Stimulated activated CD4-positive, alpha-beta T cell treated with anti-CD3 and anti-CD28 coated beads, Interleukin-15, amount 100 ng/mL, for 1 hour (primary cell): ENCODE measurements around the gene PAK6.

Source experiments
- DNase-seq, 2 donors: peaks; one replicate each; pipeline ENCODE4 v3.0.0-alpha.2; 2020; ENCODE audit warnings: low read depth in 1 of 2, low spot score in 1 of 2

The PAK6 gene

DNA sequence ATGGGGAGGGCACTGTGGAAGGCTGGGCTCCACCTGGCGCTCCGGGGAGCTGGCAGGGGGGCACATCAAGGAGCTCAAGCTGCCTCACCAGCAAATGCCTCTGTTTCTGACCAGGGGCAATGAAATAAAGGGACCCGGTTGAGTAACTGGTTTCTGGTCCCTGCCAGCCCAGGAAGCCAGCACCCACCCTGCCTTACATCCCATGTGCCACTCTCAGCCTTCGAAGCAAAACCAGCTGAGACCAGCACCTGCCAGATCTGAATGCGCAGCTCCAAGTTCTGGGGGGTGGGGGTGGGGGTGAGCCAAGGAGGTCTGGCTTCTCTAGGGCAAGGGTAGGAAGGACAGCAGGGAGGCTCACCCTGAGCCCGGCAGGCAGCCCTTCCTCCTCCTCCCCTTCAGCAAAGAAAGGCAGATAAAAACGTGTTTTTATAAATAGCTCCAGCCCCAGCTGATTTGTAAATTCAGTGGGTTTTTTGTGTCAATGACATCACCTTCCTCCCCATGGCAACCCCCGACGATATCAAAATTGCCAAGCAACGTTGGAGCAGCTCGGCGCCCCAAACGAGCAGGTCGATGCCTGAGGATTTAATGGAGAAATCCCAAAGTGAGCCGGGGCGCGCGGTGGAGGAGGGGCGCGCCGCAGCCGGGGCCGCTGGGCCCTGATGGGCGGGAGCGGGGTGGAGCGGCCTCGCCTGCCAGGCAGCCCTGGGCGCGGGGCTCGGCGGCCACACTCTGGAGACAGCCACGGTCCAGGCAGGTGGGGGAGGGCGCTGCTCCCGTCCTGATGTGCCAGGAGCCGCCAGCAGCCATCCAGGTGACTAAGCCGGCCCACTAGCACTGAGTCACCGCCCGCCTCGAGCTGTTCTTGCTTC lies at the start of gene PAK6:
Gene PAK6 (plus strand): TSS at position 532 of the 872 bp plus-strand sequence. CDS start 25,723 bp downstream, outside the sequence.
- peak in 1 of 2 donors; percentile 20 for DNase-seq

GRCh38 chr15:40190591-40190990 lies 48.3 kb upstream of the PAK6 start:
- no peak for DNase-seq

- no peak for DNase-seq
Observed at GRCh38 chr15:40192942-40193341, 45.9 kb upstream of the PAK6 start.

DNA sequence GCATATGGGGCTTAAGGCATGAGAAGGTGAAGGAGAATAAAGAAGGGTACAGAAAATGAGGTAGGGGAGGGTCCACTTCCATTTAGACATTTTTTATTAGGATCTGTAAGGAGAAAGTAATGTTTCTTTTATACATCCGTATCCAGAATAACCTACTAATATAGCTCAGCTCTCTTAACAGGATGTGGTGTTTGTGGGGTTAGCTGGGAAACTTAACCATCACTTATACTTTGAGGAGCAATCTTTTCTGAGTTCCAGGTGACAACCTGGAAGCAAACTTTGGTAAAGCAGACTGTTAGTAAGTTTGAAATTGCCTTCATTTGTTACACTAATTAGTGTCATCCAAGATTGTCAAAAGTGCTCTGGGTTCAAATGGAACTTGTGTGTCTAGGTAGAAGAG lies 41.4 kb upstream of the PAK6 start:
- no peak for DNase-seq

DNA sequence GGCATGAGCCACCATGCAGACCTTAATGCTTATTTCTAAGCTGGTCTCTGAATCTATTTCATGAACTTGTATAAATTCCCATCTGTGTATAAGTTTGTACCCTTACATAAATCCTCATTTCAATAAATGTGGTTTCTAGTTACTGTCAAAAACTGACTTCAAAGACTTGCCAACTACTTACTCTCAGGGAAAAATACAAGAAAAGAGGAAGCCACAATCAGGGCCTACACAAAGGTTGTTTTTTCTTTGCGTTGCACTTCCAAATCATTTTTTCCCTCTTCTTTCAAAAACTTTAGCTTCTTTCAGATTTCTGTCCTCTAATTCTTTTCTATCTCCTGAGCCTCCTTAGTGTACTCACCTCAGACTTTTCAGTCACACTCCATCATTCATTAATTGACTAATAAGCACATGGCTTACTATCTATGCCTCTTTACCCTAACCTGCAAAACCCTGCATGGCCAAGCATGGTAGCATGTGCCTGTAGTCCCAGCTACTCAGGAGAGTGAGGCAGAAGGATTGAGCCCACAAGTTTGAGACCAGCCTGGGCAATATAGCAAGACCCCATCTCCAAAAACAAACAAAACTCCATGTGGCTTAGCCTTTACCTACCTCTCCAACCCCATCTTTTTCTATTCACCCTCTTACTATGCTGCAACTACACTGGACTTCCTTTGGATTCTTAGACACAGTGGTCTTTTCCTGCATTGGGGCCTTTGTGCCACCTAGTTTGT lies 40.3 kb upstream of the PAK6 start:
- DNase-seq = no peak

- no peak for DNase-seq
Observed at GRCh38 chr15:40204100-40204499, 34.8 kb upstream of the PAK6 start.

DNA sequence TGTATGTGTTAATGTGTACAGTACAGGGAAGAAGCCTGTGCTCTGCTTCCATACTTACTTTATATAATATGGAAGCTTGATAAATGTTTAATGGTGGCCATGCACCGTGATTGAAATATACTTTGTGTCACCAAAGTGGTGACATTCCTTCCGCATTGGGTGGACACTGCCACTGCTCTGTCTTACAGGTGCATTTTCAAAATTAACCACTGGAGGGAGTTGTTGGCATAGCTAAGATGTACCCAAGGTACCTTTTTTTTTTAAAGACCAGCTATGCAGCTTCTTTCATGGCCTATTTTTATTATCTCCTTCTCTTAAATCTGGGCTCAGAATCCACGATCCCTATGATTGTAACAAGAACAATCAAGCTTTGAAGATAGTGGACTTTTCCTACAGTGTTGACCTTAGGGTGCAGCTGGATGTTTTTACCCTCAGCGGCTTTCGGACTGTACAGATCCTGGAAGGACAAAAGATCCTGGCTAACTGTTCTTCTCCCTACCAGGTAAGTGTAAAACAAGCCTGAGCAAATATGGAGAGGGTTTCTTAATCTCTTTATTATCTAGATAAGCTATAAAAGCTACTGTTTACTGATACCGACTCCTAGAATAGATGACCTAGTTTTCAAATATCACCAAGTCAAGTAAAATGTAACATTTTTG lies 21.6 kb upstream of the PAK6 start:
- DNase-seq = no peak

GRCh38 chr15:40219801-40220200 lies 19.1 kb upstream of the PAK6 start:
- no peak for DNase-seq

- no peak for DNase-seq
Observed at GRCh38 chr15:40222131-40222530, 16.7 kb upstream of the PAK6 start.

GRCh38 chr15:40226736-40227135 lies 12.1 kb upstream of the PAK6 start:
- no peak for DNase-seq

DNA sequence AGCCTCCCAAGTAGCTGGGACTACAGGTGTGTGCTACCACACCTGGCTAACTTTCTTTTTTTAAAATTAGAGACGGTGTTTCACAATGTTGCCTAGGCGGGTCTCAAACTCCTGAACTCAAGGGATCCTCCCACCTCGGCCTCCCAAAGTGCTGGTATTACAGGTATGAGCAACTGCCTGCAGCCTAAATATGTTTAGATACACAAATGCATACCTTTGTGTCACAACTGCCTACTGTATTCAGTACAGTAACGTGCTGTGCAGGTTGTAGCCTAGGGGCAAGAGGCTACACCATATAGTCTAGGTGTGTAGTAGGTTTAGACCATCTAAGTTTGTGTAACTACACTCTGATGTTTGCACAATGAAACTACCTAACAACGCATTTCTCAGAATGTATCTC lies 9.5 kb upstream of the PAK6 start:
- DNase-seq = no peak

GRCh38 chr15:40229956-40230355 lies 8.9 kb upstream of the PAK6 start:
- DNase-seq = no peak

DNA sequence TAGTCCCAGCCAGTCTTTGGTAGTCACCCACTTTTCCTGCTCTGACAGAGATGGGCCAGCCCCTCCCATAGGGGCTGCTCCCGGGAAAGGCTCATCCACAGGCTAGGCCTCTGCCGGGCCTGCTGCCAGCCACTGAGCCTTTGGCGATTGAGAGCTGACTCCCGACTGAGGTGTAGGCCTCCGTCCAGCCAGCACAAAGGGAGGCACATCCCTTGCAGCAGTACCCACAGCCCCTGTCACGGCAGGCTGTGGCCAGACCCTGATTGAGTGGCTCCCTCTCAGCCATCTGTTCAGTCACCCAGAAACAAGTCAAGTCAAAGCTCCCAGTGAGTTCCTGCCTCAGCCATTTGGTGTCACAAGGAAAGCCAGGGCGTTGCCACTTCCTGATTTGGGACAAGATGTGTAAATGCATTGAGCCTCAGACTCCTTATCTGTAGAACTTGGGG lies 6.2 kb upstream of the PAK6 start:
- DNase-seq = no peak

- DNase-seq = no peak
Observed at GRCh38 chr15:40233727-40234577, 4.9 kb upstream of the PAK6 start.

GRCh38 chr15:40234783-40235182 lies 4.1 kb upstream of the PAK6 start:
- no peak for DNase-seq

GRCh38 chr15:40235201-40235885 lies 3.5 kb upstream of the PAK6 start:
- no peak for DNase-seq

- DNase-seq = no peak
Observed at GRCh38 chr15:40239404-40239692, 485 bp downstream of the PAK6 start.

DNA sequence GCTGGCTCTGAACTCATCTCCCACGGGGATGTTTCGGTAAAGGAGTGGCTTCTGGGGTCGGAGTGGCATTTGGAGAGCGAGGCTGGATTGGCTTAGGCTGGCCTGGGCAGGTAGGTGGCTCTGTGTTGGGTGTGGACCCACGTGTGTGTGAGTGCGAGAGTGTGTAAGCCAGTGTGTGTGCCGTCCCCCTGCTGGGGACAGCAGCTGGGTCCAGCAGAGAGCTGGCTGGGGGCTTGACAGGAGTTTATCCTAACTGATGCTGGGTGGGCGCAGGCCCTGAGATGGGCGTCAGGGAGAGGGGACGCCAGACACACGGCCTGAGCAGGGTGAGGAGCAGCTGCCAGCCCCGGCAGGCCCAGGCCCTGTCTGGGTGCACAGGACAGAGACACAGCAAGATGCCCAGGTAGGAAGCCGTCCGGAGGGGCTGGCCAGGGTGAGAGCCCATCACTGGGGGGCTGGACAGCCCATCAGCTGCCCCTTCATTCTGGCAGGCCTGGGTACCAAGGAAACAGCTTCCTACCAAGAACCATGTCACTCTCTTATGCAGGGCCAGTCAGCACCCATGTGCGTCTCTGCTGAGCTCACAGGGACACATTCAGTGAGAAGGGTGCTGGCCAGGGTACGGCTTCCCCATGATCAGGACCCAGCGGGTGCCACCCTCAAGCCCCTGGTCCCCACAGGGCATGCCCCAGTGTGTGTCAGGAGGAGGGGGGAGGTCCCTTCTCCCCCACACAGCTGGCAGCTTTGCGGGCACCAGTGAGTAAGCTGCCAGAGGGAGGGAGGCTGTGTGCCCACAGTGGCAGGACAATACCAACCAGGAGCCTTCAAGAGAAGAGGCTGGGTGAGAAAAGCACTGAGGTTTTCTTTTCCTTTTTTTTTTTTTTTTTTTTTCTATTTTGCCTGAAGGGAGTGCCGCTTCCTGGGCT lies 1.1 kb downstream of the PAK6 start:
- DNase-seq = no peak

- DNase-seq = no peak
Observed at GRCh38 chr15:40240619-40241221, 1.9 kb downstream of the PAK6 start.
